Measurements from ENCODE around the gene GDF10.

Gene GDF10

DNA sequence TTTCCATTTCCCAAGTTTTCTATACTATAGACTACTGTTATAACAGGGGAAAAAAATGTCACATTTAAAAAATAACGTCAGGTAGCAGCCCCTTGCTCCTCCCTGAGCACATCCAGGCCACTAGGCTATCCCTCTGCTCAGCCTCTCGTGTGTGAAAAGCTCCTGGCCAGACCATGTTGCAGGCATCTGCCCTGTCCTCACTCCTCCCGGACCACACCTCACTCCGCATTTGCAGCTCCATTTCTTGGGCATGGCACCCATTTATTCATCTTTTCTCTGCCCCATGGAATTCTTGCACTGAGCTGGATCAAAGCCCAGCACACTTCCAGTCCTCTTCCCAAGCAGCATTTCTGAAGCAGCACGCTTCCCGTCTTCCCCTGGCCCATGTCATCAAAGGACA, 20.8 kb downstream of the GDF10 start:
- no peak for DNase-seq
- TF ChIP-seq, protein P1, sequence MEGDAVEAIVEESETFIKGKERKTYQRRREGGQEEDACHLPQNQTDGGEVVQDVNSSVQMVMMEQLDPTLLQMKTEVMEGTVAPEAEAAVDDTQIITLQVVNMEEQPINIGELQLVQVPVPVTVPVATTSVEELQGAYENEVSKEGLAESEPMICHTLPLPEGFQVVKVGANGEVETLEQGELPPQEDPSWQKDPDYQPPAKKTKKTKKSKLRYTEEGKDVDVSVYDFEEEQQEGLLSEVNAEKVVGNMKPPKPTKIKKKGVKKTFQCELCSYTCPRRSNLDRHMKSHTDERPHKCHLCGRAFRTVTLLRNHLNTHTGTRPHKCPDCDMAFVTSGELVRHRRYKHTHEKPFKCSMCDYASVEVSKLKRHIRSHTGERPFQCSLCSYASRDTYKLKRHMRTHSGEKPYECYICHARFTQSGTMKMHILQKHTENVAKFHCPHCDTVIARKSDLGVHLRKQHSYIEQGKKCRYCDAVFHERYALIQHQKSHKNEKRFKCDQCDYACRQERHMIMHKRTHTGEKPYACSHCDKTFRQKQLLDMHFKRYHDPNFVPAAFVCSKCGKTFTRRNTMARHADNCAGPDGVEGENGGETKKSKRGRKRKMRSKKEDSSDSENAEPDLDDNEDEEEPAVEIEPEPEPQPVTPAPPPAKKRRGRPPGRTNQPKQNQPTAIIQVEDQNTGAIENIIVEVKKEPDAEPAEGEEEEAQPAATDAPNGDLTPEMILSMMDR (IDR thresholded peaks at IDR 0.05), result no peak
- Histone ChIP-seq H3K27me3 (peaks cover 0 to 10% of the 10 kb centered on the region in 2 donors), H3K9me3 (no peaks in the 10 kb centered on the region), H3K4me1 (no peaks in the 10 kb centered on the region), H3K27ac (no peak overlapping the region), H3K4me3 (no peak overlapping the region), H3K36me3 (no peaks in the 10 kb centered on the region)
- intact Hi-C loops (cut with DNase I; ENCODE audit: low total_unique reads), result no loop called here

DNA sequence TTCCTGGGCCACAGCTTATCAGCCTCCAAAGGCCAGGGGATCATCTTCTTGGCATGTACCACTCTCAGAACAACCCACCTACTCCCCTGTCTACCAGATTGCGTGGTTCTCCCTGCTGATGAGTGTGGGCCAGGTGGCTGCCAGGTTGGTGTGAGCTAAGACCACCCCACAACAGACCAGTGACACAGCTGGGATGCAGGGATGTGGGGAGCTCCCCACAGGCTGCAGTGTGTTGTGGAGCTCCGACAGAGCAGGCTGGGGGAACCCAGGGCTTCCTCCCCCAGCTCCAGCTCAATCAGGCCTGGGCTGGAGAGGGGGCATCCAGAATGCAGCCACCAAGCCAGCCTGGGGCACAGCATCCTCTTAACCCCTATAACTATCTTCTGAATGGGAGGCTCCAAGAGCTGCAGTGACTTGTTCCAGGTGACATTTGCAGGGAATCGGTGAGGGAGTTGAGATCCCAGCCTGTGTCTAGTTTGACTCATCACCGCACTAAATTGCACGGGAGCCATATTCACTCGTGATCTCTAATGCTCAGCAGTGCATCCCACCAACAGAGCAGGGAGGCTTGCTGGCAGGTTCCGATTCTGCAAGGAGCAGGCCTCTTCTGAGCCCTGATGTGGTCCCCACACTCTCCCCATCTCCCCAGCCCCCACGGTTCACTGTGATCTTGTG, 21.7 kb downstream of the GDF10 start:
- H3K36me3 ChIP-seq, result no peaks in the 10 kb centered on the region
- no peak overlapping the region for H3K4me3 ChIP-seq
- peak in 1 of 2 donors; percentile 31 for DNase-seq
- peaks cover 0 to 10% of the 10 kb centered on the region in 2 donors for H3K27me3 ChIP-seq
- H3K9me3 ChIP-seq, result no peaks in the 10 kb centered on the region
- intact Hi-C loops (cut with DNase I; ENCODE audit: low total_unique reads), result no loop called here
- TF ChIP-seq, protein P1 (IDR thresholded peaks at IDR 0.05), result no peak
- H3K4me1 ChIP-seq, result no peaks in the 10 kb centered on the region
- no peak overlapping the region for H3K27ac ChIP-seq

DNA sequence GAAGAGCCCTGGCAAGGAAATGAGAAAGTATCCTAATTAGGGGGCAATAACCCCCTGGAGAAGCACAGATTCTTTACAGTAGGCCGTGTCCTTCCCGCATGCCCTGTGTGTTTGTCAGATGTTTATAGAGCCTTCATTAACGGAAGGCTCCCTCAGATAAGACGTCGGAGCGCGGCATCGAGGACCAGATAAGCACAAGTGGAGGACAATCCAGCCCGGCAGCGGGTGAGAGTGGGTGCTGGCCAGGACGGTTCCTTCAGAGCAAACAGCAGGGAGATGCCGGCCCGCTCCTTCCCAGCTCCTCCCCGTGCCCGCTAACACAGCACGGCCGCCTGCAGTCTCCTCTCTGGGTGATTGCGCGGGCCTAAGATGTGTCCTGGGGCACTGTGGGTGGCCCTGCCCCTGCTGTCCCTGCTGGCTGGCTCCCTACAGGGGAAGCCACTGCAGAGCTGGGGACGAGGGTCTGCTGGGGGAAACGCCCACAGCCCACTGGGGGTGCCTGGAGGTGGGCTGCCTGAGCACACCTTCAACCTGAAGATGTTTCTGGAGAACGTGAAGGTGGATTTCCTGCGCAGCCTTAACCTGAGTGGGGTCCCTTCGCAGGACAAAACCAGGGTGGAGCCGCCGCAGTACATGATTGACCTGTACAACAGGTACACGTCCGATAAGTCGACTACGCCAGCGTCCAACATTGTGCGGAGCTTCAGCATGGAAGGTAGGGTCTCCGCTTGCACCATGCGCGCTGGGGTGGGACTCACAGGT, 22.5 kb downstream of the GDF10 start, which contains the start of gene GDF2:
Gene GDF2 (plus strand): TSS at position 155 of the 762 bp plus-strand sequence. CDS start 215 bp downstream, at position 370.
- Histone ChIP-seq H3K4me3 (no peak within 1 kb of the TSS), H3K27me3 (peaks cover 0 to 10% of the 10 kb centered on the region in 2 donors), H3K9me3 (no peaks in the 10 kb centered on the region), H3K4me1 (no peaks in the 10 kb centered on the region), H3K36me3 (no peaks in the 10 kb centered on the region), H3K27ac (no peak within 1 kb of the TSS)
- intact Hi-C loops (cut with DNase I; ENCODE audit: low total_unique reads), result no loop called here
- TF ChIP-seq, protein P1 (IDR thresholded peaks at IDR 0.05), result no peak
- DNase-seq, result peak in 1 of 2 donors; percentile 51

DNA sequence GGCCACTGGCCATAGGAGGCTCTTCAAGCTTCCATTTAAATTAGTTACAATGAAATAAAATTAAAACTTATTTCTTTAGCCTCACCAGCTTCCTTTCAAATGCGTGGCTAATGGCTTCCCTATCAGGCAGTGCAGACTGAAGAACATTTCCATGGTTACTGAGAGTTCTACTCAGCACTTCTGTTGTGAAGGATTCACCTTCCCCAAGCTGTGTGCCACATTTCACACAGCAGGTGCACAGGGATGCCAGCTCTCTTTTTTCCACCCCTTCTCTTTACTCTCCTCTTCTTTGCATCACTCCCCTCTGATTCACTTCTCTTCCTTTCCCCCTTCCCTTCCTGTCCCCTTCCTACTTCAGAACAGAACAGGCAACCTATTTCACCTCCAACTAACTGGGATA, 23.1 kb downstream of the GDF10 start:
- H3K27me3 ChIP-seq, result peaks cover 0 to 10% of the 10 kb centered on the region in 2 donors
- no peaks in the 10 kb centered on the region for H3K4me1 ChIP-seq
- no peaks in the 10 kb centered on the region for H3K9me3 ChIP-seq
- TF ChIP-seq, protein P1 (IDR thresholded peaks at IDR 0.05), result no peak
- no peak overlapping the region for H3K27ac ChIP-seq
- DNase-seq, result no peak
- no peaks in the 10 kb centered on the region for H3K36me3 ChIP-seq
- no peak overlapping the region for H3K4me3 ChIP-seq
- intact Hi-C loops (cut with DNase I; ENCODE audit: low total_unique reads), result no loop called here

DNA sequence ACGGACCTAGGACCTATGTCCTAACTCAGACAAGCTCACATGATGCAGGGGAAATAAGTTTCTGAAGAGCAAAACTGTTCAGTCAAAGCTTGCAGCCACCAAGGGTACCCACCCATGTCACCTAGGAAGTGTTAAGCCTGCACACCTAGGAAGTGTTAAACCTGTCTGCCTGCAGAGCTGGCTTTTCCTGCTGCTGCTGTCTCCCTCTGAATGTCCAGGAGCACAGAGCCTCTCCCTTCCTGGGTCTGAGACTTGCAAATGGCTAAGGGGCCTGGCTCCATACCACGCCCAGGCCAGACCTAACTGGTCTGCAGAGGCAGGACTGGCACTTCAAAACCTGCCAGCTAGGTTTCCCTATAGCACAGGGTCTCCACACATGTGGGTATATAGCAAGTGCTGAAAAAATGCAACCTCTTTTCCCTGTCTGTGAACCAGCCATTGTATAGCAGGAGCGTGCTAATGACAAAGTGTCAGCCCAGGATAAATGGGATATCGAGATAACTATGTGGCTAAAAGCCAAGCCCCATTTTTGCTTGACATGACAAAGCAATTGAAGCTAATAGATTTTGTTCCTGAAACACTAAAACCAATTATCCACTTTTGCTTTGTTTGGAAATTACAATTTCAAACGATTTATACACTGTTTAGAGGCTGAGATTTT, 23.8 kb downstream of the GDF10 start:
- no peak overlapping the region for H3K27ac ChIP-seq
- intact Hi-C loops (cut with DNase I; ENCODE audit: low total_unique reads), result no loop called here
- H3K9me3 ChIP-seq, result no peaks in the 10 kb centered on the region
- H3K36me3 ChIP-seq, result no peaks in the 10 kb centered on the region
- peaks cover 0 to 10% of the 10 kb centered on the region in 2 donors for H3K27me3 ChIP-seq
- H3K4me3 ChIP-seq, result no peak overlapping the region
- TF ChIP-seq, protein P1 (IDR thresholded peaks at IDR 0.05), result no peak
- peak in 1 of 2 donors; percentile 39 for DNase-seq
- H3K4me1 ChIP-seq, result no peaks in the 10 kb centered on the region
